ENCODE results near the gene ARL4D. TPM values are rescaled to one million over a fixed set of nuclear protein-coding genes. Genes with fewer than 3 reads are reported as not detected.
A peak's percentile ranks its signal among the peaks of the same experiment; 100 is the strongest.
"Not testable (repeated sequence)": the region's sequence is repeated elsewhere in the genome, so short reads cannot be mapped to it uniquely, and the experiment has no call there.

The ARL4D gene
- total RNA-seq, 1 donor from 2014 or later: 4.4 TPM

- intact Hi-C loops (cut with DNase I): loop anchor here (1.0 kb wide), 1 partner anchor 20 kb away; no protein-coding TSS in a partner anchor
- peak; percentile 90 for DNase-seq (ENCODE audit: low spot score)
Measured at GRCh38 chr17:43368740-43369506, 29.9 kb upstream of the ARL4D start.

- no peak for DNase-seq (ENCODE audit: low spot score)
- intact Hi-C loops (cut with DNase I): loop anchor here (1.0 kb wide), 1 partner anchor 19 kb away; no protein-coding TSS in a partner anchor
Measured at GRCh38 chr17:43369986-43370385, 28.8 kb upstream of the ARL4D start.

- no peak for DNase-seq (ENCODE audit: low spot score)
- intact Hi-C loops (cut with DNase I): no loop called here
Measured at GRCh38 chr17:43371227-43371821, 27.5 kb upstream of the ARL4D start.

GRCh38 chr17:43372273-43372911 lies 26.4 kb upstream of the ARL4D start:
- no peak for DNase-seq (ENCODE audit: low spot score)

GRCh38 chr17:43373356-43373755 lies 25.4 kb upstream of the ARL4D start:
- DNase-seq (ENCODE audit: low spot score): no peak
- intact Hi-C loops (cut with DNase I): no loop called here

More at GRCh38 chr17:43372273-43372911, 26.4 kb upstream of the ARL4D start:
- intact Hi-C loops (cut with DNase I): no loop called here

DNA sequence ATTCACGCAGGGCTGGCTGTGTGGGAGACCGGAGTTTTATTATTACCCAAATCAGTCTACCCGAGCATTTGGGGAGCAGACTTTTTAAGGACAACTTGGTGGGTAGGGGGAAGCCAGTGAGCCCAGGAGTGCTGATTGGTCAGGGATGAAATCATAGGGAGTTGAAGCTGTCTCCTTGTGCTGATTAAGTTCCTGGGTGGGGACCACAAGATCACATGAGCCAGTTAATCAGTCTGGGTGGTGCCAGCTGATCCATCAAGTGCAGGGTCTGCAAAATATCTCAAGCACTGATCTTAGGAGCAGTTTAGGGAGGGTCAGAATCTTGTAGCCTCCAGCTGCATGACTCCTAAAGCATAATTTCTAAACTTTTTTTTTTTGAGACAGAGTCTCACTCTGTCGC lies 22.9 kb upstream of the ARL4D start:
- DNase-seq (ENCODE audit: low spot score); intact Hi-C loops (cut with DNase I): not testable (repeated sequence)

- intact Hi-C loops (cut with DNase I): no loop called here
- no peak for DNase-seq (ENCODE audit: low spot score)
Measured at GRCh38 chr17:43377056-43377810, 21.6 kb upstream of the ARL4D start.

GRCh38 chr17:43378766-43379165 lies 20.0 kb upstream of the ARL4D start:
- intact Hi-C loops (cut with DNase I): no loop called here
- no peak for DNase-seq (ENCODE audit: low spot score)

GRCh38 chr17:43380307-43380706 lies 18.5 kb upstream of the ARL4D start:
- intact Hi-C loops (cut with DNase I): no loop called here
- no peak for DNase-seq (ENCODE audit: low spot score)

GRCh38 chr17:43381204-43381603 lies 17.6 kb upstream of the ARL4D start:
- intact Hi-C loops (cut with DNase I): no loop called here
- DNase-seq (ENCODE audit: low spot score): no peak

- intact Hi-C loops (cut with DNase I): no loop called here
Measured at GRCh38 chr17:43381621-43382020, 17.2 kb upstream of the ARL4D start.

GRCh38 chr17:43382776-43383175 lies 16.0 kb upstream of the ARL4D start:
- no peak for DNase-seq (ENCODE audit: low spot score)
- intact Hi-C loops (cut with DNase I): no loop called here

More at GRCh38 chr17:43381621-43382020, 17.2 kb upstream of the ARL4D start:
- no peak for DNase-seq (ENCODE audit: low spot score)

DNA sequence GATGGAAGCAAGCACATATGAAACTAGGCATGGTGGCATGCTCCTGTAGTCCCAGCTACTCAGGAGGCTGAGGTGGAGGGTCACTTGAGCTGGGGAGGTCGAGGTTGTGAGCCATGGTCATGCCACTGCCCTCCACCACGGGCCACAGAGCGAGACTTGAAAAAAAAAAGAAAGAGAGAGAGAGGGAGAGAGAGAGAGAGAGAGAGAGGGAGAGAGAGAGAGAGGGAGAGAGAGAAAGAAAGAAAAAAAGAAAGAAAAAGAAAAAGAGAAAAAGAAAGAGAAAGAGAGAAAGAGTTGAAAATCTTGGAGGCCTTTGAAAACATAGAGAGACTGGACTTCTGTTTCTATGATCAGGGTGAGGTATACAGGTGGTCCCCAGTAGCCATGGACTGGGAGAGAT lies 15.4 kb upstream of the ARL4D start:
- DNase-seq (ENCODE audit: low spot score): no peak
- intact Hi-C loops (cut with DNase I): no loop called here

- intact Hi-C loops (cut with DNase I): no loop called here
- no peak for DNase-seq (ENCODE audit: low spot score)
Measured at GRCh38 chr17:43383826-43384475, 14.8 kb upstream of the ARL4D start.

DNA sequence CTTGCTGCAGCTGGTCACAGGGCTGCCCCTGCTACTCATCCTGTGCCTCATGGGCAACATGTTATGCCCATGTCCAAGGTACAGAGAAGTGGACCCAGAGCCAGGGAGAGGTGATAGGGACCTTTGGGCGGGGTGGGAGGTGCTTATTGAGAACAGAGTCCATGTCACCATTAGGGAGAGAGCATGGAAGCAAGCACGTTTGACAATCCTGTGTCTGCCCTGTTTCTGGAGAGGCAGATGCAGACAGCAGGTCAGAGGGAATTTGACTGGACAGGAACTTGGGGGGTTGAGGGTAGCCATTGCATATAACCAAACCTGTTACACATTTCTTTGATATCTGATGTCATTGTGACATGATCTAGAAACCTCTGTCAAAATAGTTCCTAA lies 14.3 kb upstream of the ARL4D start:
- intact Hi-C loops (cut with DNase I): no loop called here
- no peak for DNase-seq (ENCODE audit: low spot score)

DNA sequence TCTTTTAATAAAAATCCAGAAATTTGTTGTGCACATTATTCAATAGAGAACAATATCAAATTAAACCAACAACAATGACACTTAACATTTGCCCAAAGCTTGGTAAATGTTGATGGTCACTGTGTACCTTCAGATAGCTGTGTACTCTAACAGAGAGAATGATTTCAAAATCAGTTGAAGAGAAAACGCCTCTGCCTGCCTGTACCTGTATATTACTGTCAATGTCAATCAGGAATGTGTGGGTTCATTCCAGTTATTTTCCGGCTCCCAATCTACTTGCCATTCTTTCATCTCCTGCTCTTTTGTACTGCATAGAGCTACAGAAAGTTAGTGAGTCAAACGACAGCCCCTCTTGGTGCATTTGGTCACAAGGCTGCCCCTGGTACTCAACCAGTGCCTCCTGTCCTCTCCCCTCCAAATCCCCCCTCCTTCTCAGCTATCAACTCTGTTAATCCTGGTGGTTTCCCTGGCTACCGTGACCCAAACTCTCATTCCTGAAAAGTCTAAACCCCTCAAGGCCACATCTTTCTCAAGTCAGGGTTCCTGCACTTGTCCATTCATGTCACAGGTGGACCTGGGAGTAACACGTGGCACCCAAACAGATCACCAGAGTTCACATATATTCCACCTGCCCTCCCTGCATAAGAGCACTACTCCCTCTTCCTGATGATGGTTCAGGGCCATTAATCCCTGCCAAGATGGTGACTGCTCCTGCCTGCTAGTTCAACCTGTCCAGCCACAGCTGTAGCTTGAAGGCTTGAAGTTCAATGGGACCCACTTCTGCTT lies 13.6 kb upstream of the ARL4D start:
- intact Hi-C loops (cut with DNase I): no loop called here
- no peak for DNase-seq (ENCODE audit: low spot score)

- DNase-seq (ENCODE audit: low spot score): peak; percentile 97
- intact Hi-C loops (cut with DNase I): loop anchor here (1.0 kb wide), 1 partner anchor 19 kb away; no protein-coding TSS in a partner anchor
Measured at GRCh38 chr17:43388359-43389045, 10.3 kb upstream of the ARL4D start.
